ENCODE measurements around the gene MOB2. TPM values are rescaled to one million over a fixed set of nuclear protein-coding genes. Genes with fewer than 3 reads are reported as not detected.

Gene MOB2
- total RNA-seq, 4 donors from 2014 or later = 84.8 to 126 (median 93.8) TPM

DNA sequence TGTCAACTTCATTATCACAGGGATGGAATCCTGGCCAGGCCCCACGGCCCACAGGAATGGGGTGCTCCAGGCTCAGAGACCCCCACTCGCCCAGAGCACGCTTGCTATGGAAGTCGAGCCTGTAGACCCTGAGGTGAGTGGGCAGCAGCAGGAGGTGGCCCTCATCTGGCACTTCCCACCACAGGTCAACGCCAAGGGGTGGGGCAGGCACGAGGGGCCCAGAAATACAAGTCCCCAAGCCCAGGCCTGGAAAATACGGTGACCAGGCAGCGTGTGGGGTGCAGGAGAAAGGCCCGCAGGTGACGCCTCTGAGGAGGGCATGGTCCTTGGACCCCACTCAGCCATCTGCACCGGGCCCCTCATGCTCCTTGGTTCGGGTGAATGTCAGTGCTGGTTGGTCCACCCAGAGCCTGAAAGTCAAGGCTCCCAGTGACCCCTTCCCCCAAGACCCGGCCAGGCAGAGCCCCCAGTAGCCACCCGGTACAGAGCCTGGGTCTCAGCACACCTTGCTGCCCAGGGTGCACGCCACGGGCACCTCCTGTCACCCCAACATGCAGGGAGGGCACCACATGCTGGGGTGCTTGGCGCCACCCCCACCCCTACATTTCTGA lies 2.4 kb downstream of the MOB2 start:
- no peak for TF ChIP-seq POLR2A (IDR thresholded peaks at IDR 0.05)
- TF ChIP-seq CTCF (IDR thresholded peaks at IDR 0.05) = no peak
- no peak overlapping the region for H3K4me3 ChIP-seq (ENCODE audit: low read depth, poor library complexity, severe bottlenecking)
- WGBS, 2 donors = 80 to 90% methylated on average over 14 to 17 of the region's 17 CpGs
- DNase-seq (ENCODE audit: low spot score in 2 of 2) = no peak
- intact Hi-C loops (cut with DNase I; ENCODE audit: low total_unique reads) = no loop called here

DNA sequence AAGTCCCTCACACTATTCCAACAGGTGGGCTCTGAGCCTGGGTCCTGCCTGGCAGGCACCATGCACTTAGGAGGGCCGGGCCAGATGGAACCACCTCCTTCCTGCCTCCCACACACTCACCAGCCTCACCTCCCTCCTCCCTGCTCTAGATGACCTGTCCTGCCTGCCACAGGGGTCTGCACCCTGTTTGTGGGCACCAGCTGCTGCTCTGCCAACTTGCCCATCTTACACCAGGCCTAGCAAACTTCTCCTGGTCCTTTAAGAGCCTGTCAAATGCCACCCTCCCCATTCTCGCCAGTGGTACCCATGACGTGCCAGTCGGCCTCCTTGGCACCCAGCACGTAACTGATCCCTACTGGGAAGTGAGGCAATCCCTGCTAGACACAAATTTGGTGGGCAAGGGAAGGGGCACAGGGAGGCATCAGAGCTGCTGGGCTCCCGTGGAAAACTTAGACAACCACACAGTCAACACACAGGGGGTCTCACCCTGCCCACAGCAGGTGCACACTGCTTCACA lies 3.1 kb downstream of the MOB2 start:
- TF ChIP-seq POLR2A (IDR thresholded peaks at IDR 0.05) = no peak
- no peak for DNase-seq (ENCODE audit: low spot score in 2 of 2)
- no peak overlapping the region for H3K4me3 ChIP-seq (ENCODE audit: low read depth, poor library complexity, severe bottlenecking)
- intact Hi-C loops (cut with DNase I; ENCODE audit: low total_unique reads) = no loop called here
- WGBS, 2 donors = 49 to 57% methylated on average over 6 of the region's 6 CpGs

GRCh38 chr11:1482581-1483444 lies 3.8 kb downstream of the MOB2 start:
- intact Hi-C loops (cut with DNase I; ENCODE audit: low total_unique reads) = no loop called here
- no peak for TF ChIP-seq CTCF (IDR thresholded peaks at IDR 0.05)
- TF ChIP-seq POLR2A (IDR thresholded peaks at IDR 0.05) = no peak
- DNase-seq (ENCODE audit: low spot score in 2 of 2) = no peak
- 85 to 86% methylated on average over 31 of the region's 32 CpGs for WGBS, 2 donors
- no peak overlapping the region for H3K4me3 ChIP-seq (ENCODE audit: low read depth, poor library complexity, severe bottlenecking)

GRCh38 chr11:1481861-1482441 lies 4.6 kb downstream of the MOB2 start:
- DNase-seq (ENCODE audit: low spot score in 2 of 2) = no peak
- WGBS, 2 donors = 87 to 100% methylated on average over 2 to 7 of the region's 16 CpGs
- no peak overlapping the region for H3K4me3 ChIP-seq (ENCODE audit: low read depth, poor library complexity, severe bottlenecking)
- TF ChIP-seq CTCF (IDR thresholded peaks at IDR 0.05) (no peak), POLR2A (IDR thresholded peaks at IDR 0.05) (no peak)
- intact Hi-C loops (cut with DNase I; ENCODE audit: low total_unique reads) = no loop called here

- DNase-seq (ENCODE audit: low spot score in 2 of 2) = no peak
Observed at GRCh38 chr11:1481483-1481825, 5.1 kb downstream of the MOB2 start.

More at GRCh38 chr11:1481483-1481825, 5.1 kb downstream of the MOB2 start:
- intact Hi-C loops (cut with DNase I; ENCODE audit: low total_unique reads) = no loop called here
- TF ChIP-seq CTCF (IDR thresholded peaks at IDR 0.05) (no peak), POLR2A (IDR thresholded peaks at IDR 0.05) (no peak)
- WGBS, 2 donors = 91 to 94% methylated on average over 2 of the region's 2 CpGs
- no peak overlapping the region for H3K4me3 ChIP-seq (ENCODE audit: low read depth, poor library complexity, severe bottlenecking)
